HK-2 (cell line): ENCODE results near the gene COMMD3.
"Not testable (repeated sequence)": the region's sequence is repeated elsewhere in the genome, so short reads cannot be mapped to it uniquely, and the experiment has no call there.

Experiments used
- DNase-seq: peaks from one replicate; pipeline ENCODE4 v3.0.0-alpha.2; 2018; ENCODE audit not compliant: unreplicated experiment

COMMD3 gene

DNA sequence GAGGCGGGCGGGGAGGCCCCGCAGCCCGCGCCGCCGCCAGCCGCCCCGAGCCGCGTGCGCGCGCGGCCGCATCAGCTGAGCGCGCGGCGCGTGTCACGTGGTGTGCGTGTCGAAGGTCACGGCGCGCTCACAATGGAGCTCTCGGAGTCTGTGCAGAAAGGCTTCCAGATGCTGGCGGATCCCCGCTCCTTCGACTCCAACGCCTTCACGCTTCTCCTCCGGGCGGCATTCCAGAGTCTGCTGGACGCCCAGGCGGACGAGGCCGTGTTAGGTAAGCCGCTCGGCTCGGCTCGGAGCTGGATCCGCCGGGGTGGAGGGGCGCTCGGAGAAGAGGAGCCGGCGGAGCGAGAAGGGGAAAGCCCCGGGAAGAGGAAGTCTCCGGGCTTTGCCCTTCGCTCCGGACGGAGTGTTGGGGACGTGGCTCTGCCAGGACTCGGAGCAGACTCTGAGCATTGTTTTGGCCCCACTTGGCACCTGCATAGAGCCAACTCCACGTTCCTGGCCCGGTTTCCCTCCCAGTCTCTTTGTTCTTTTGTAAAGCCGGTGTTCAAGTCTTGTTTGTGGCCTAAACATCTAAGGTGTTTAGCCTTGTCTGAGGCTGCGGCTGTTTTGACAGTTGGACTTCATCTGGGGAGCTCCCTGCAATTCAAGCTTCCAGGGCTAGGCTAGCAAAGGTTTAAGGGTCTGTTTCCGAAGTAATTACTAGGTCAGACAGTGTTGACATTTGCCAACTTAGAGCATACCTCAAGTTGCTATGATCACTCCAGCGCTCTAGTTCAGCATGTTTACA is at the start of gene COMMD3:
COMMD3 (plus strand) TSS at position 103 of the 790 bp plus-strand sequence; CDS start at position 133, 30 bp downstream.
- peak; percentile 62 for DNase-seq

DNA sequence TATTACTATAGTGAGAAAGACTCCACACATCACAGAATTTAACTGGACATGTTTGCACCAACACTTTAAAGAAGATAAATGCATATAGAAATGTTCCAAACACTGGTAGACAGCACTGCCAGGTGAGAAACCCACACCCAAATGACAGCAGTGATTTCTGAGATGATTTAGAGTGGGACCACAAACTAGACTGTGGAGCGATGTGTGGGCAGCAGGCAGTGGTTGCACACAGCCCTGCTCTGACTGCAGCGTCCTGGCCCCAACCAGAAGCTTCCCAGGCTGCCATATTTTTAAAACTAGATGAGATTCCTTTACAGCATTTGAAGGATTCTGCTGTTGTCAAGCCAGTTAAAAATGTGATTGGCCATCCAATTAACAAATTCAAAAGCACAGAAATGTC is 47.7 kb upstream of the COMMD3 start:
- no peak for DNase-seq

DNA sequence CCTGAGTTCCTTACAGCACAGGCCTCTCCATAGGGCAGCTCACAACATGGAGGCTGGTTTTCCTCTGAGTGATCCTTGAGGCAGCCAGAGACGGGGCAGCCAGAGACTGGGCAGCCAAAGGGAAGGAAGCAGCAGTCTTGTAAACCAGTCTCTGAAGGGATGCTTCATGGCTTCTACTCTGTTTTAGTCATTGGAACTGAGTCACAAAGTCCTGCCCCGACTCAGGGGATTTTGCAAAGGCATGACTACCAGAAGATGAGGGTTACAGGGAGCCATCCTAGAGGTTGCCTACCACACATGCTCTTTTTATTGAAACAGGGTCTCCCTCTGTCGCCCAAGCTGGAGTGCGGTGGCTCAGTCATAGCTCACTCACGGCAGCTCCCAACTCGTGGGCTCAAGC is 44.4 kb upstream of the COMMD3 start:
- no peak for DNase-seq

DNA sequence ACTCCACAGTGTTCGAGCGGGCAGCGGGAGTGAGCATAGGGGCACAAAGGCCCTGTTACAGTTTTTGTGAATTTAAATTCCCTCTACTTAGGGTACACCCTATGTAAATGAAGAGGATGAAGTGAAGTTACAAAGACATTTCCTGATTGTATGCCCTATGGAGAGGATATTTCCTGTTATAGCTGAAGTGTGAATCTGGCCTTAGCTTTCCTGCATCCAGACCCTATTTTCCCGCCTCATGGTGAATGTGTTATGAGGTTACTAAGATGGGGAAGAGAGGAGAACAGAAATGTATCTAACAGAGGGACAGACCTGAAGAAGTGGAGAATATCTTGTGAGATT is 37.8 kb upstream of the COMMD3 start:
- DNase-seq = no peak

DNA sequence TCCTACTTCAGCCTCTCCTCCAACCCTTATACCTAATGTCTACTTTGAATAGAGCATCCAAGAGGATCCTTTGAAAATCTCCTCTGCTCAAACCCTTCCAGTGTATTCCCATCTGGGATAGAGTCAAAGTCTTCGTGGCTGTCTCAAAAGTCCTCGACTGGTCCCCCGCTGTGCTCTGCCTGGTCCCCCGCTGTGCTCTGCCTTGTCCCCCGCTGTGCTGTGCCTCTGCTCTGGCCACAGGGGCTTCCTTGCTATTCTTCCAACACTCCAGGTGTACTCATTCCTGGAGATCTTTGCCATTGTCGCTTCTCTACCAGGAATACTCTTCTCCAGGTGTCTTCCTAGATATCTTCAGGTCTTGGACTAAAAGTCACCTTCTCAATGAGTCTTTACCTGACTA is 36.1 kb upstream of the COMMD3 start:
- DNase-seq = no peak

DNA sequence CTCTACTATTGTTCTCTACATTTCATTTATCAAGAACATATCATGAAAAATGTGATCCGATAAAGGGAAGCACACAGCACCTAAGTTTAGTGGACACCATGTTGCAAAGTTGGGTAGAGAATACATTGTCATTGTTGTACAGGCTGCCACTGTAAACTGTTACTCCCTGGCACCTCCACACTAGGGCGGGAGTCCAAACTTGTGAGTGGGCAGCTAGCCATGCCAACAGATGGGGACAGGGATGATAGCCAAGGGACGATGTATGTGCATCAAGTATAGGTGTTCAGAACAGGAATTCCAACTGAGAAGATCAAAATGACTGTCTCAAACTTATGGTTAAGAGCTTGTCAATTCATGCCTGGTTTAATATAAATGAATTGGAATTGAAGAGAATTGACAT is 31.1 kb upstream of the COMMD3 start:
- no peak for DNase-seq

DNA sequence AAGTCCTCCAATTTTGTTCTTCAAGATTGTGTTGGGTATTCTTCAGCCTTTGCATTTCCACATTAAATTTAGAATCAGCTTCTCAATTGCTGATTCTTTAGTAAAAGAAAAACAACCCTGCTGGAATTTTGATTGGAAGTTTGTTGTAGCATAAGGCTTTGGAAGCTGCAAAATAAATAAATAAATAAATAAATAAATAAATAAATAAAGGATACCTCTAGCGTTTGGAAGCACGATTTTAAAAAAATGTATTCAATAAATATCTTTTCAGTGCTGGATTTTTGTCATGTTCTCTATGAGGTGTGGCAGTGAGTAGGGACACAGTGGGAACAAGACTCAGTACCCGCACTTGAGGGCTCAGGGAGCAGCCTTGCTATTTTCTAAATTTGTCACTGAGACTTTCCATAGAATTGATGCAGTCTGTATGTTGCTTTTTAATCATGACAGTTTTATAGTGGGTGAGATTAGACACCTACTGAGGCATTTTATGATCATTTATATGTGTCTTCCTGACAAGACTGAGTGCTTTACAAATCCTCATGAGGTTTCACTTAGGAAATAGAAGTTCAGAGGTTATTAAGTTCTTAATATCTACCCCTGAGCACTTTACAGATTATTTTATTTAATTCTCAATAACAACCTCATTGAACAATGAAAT is 22.3 kb upstream of the COMMD3 start:
- no peak for DNase-seq

DNA sequence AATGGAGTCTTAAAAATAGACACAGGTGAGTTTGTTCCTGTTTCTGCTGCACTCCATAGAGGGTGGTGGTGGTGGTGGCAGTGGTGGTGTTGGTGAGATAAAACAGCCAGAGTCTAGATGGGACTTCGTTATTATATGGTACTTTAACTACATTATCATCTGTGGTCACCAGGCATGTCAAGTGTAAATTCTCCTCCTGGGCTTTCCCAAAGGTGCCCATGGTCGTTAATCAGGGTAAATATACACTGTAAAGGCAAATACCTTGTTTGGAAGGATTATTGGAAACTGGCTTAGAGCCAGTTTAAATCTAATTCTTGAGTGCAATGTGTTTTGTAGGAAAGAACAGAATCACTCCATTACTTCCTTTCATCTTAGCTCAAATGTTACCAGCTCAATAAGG is 21.5 kb upstream of the COMMD3 start:
- DNase-seq = no peak

DNA sequence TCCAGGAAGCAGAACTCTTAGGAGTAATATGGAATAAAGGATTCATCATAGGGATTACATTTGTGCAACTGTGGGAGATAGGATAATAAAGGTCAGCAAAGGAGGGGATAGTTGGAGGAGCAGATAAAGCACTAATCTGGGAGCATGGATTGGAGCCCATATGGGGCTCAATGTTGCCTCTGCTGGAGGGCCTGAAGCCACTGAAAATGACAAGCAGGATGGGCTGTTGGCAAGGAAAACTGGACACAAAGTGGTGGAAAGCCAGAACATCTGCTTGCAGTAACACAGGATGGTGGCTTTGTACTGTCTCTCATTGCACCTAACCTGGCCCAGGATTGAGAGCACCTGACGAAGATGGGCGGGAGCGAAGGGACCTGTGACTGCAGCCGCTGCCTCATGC is 15.0 kb upstream of the COMMD3 start:
- DNase-seq = no peak

DNA sequence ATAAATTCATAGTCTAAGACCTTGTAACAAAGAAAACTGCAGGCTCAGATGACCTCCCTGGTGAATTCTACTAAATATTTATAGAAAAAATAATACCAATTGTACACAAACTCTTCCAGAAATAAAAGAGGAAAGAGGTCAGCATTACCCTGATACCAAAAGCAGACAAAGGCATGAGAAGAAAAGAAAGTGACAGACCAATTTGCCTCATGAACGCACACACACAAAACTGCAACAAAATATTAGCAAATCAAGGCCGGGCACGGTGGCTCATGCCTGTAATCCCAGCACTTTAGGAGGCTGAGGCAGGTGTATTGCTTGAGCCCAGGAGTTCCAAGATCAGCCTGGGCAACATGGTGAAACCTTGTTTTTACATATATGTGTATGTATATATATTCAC is 12.7 kb upstream of the COMMD3 start:
- no peak for DNase-seq

DNA sequence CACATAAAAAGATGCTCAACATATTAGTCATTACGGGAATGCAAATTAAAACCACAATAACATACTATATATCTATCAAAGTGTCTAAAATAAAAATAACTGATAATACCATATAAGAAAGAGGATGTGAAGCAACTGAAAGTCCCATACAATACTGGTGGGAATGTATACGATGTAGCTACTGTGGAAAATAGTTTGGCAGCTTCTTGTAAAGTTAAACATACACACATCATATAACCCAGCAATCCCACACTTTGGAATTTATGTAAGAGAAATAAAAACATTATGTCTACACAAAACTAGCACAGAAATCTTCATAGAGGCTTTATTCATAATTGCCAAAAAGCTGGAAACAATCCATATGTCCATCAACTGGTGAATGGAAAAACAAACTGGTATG is 10.5 kb upstream of the COMMD3 start:
- DNase-seq = no peak

DNA sequence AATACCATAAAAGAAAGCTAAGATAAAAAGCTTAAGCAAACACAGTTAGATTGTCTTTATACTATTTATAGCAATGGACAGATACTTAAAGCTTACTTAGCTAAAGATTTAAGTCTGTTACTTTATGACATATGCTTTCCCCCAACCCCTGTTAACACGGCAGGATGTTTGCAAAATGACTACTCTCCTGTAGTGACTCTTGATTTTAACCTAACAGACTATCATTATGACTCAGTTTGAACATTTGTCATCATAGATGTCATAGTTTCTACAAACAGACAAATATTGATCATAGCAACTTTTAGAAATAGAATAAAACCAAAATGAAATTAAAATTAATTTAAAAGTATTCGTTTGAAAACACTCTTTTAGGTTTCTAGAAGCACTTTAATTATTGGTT is 7.8 kb upstream of the COMMD3 start:
- no peak for DNase-seq

DNA sequence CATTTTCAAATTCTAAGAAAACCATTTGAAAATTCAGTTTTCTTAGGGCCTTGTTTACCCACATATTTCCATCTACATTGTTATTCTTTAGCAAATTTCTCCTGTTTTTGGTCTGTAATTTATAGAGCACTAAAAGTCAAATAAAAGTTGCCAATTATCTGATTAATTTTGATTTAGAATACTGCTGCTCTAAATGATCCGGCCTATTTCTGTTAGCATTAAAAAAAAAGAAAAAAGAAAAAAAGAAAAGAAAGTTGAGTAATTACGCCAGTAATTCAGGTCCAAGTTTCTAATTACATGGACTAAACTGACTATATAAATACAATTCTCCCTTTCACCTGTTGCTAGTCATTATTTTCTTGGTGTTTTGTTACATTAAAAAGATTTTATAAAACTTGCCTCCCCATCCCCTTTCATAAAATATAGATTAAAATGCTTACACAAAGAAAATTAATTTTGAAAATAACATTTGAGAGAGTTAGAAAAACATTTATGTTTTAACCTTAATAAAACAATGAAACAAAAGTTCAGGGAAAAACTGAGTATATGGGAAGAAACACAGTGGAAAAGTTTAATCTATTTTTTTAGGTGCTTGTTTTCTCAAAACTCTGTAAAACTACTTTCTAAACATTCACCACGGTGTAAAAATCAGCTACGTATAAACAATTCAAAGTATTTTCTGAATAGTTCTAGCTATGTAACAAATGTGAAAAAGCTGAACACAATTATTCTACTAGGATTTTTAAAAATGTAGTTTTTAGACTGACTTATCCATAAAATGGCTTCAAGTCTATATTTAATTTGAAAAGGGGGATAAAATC is 6.8 kb upstream of the COMMD3 start:
- no peak for DNase-seq

DNA sequence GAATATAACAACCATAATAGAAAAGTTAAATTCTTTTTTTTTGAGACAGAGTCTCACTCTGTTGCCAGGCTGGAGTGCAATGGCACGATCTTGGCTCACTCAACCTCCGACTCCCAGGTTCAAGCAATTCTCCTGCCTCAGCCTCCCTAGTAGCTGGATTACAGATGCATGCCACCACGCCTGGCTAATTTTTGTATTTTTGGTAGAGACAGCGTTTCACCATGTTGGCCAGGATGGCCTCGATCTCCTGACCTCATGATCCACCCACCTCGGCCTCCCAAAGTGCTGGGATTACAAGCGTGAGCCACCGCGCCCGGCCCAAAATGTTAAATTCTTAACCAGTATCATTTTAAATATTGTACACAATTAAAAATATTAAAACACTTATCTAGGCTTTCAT is 6.2 kb upstream of the COMMD3 start:
- DNase-seq = not testable (repeated sequence)

DNA sequence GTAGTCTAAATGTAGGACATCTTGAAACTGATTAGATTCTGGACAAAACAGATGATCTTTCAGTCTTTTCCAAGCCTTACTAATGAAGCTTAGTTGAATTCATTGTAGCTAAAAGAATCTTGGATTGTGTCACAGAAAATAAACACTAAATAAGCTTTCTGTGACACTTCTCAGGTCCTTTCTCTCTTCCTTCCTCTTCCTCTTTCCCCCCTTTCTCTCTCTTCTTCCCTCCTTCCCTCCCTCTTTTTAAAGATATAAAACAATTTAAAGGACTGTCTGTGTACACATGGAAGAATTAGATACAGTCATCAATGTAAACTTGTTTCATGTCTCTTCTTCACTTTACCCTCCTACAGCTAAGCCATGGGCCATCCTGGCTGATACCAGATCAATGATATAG is 5.3 kb upstream of the COMMD3 start:
- no peak for DNase-seq

DNA sequence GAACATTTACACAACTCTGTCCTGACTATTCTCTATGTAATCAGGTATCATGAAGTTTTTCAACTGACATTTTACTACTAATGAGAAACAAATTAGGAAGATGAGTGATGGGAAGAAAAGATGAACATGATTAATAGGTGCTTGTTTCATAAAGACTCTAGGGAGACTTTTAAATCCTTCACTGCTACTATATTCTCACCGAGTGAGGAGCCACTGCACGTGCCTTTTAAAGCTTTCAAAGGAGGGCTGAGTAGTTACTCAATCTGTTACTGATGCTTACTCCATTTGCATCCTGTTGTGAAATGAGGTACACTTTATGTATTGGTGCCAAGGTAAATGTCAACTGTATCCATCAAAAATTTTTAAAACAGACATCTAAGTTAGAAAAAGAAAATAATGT is 1.3 kb upstream of the COMMD3 start:
- DNase-seq = no peak

DNA sequence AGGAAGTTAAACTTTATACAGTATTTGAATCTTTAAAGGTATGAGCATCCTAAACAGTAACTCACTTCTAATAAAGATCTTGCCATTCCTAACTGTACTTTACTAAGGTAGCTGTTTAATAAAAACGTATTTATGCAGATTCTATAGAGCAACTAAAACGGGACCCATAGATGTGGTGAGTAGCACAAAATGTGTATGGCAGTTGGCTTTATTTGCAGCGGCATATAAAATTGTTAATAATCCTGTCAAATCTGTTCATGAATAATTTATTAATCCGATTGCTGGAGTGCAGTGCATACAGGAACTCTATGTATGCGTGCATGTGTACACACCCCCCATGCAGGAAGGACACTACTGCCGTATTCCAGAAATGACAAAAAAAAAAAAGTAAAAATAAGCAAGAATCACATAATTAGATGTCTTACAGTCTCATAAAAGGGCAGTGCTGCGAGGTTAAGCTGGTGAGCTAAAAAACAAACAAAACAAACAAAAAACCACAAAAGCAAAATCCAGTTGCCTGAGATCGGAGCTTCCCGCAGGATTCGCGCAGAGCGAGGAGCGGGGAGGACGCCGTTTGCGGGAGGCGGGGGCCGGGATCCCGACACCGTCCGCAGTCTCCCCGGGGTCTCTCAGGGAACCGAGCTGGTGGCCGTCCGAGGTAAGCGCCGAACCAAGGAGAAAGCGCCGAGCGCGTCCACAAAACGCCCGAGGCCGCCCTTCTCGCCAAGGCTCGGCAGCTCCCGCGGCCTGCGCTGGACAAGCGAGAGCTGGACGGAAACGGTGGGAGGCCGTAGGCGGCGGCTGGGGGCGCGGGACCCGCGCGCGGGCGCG is 518 bp upstream of the COMMD3 start:
- no peak for DNase-seq

DNA sequence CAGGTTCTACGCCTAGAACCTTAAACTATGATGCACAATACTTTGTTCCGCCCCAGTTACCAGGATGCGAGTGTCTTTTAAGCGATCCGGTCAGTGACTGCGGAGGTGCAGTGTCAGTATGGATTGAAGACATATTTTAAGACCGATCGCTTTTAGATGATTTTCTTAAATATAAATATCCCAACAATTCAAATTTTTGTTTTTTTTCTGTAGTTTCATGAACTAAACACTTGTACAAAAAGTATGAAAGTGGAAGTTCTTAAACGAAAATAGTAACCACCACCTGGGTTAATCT is 835 bp downstream of the COMMD3 start:
- DNase-seq = no peak

DNA sequence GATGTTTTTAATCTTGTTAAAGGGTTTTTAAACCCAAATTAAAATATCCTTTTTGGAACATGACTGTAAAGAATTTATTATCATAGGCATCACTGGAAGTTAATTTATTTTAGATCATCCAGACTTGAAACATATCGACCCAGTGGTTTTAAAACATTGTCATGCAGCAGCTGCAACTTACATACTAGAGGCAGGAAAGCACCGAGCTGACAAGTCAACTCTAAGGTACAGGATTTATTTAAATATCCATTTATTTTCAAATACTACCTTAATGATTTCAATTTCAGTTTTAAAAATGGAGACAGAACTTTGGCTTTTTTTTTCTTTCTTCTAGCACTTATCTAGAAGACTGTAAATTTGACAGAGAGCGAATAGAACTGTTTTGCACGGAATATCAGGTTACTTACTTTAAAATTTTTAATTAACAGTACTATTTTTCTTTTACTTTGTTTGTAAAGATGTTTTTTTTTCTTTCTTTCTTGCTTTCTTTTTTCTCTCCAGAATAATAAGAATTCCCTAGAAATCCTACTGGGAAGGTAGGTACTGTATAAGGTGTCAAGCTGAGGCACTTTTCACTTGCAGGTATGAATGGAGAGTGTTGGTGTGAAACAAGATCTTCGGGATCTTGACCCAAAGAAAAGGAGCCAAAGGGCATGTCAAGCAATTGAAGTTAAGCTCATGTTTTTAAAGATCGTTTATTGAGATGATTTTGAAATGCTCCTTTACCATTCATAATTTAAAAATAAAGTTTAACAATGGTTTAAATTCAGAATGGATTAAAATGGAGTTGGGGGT is 1.8 kb downstream of the COMMD3 start:
- DNase-seq = no peak

DNA sequence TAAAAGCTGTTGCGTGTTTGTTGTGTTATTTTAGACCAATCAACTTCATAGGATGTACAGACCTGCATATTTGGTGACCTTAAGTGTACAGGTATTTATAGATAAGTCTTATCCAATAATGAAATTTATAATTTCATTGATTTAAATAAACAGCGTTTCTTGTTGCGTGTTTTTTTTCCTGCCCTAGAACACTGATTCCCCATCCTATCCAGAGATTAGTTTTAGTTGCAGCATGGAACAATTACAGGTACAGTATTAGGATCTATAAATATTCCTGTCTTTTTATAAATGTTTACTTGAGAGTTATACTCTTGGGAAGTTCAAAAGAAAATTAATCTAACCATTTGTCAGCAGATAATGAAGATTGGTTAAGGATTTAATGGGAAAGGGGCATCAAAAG is 2.6 kb downstream of the COMMD3 start:
- DNase-seq = no peak

DNA sequence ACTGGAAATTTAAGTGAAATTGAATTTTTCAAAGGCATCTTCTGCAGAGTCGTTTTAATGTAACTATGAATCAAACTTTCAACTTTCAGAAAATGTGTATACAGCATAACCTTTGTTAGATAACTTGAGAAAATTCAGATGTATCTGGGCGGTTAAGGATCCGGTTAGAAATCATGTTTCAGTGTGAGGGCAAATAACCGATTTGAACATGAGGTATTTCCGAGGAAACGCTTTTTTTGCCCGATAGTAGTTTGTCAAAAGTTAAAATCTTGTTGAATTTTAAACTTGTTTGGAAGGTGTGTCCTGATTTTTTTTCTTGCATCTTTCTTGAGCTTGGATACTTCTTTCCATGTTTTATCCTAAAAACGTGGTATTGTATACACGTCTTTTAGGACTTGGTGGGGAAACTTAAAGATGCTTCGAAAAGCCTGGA is 3.4 kb downstream of the COMMD3 start:
- no peak for DNase-seq
